ENCODE results near the gene DRD2.

Gene DRD2

GRCh38 chr11:113484223-113484622, 9.0 kb upstream of the DRD2 start:
- DNase-seq (ENCODE audit: low read depth in 2 of 2) = no peak

- no peak for DNase-seq (ENCODE audit: low read depth in 2 of 2)
These were observed 6.5 kb upstream of the DRD2 start for GRCh38 chr11:113481672-113482071.

GRCh38 chr11:113481226-113481625, 6.0 kb upstream of the DRD2 start:
- no peak for DNase-seq (ENCODE audit: low read depth in 2 of 2)

- no peak for DNase-seq (ENCODE audit: low read depth in 2 of 2)
These were observed 2.1 kb upstream of the DRD2 start for GRCh38 chr11:113477321-113477720.

GRCh38 chr11:113476553-113476952, 1.4 kb upstream of the DRD2 start:
- DNase-seq (ENCODE audit: low read depth in 2 of 2) = no peak

- DNase-seq (ENCODE audit: low read depth in 2 of 2) = no peak
These were observed 637 bp downstream of the DRD2 start for GRCh38 chr11:113474362-113475159.

GRCh38 chr11:113473983-113474361, 1.2 kb downstream of the DRD2 start:
- no peak for DNase-seq (ENCODE audit: low read depth in 2 of 2)

GRCh38 chr11:113472471-113472870, 2.7 kb downstream of the DRD2 start:
- DNase-seq (ENCODE audit: low read depth in 2 of 2) = no peak

GRCh38 chr11:113470233-113470632, 5.0 kb downstream of the DRD2 start:
- no peak for DNase-seq (ENCODE audit: low read depth in 2 of 2)

- no peak for DNase-seq (ENCODE audit: low read depth in 2 of 2)
These were observed 6.4 kb downstream of the DRD2 start for GRCh38 chr11:113468726-113469345.

GRCh38 chr11:113467545-113467944, 7.7 kb downstream of the DRD2 start:
- DNase-seq (ENCODE audit: low read depth in 2 of 2) = no peak

GRCh38 chr11:113465786-113466185, 9.4 kb downstream of the DRD2 start:
- no peak for DNase-seq (ENCODE audit: low read depth in 2 of 2)

- DNase-seq (ENCODE audit: low read depth in 2 of 2) = no peak
These were observed 10.8 kb downstream of the DRD2 start for GRCh38 chr11:113464416-113464815.

GRCh38 chr11:113462830-113463229, 12.4 kb downstream of the DRD2 start:
- no peak for DNase-seq (ENCODE audit: low read depth in 2 of 2)

GRCh38 chr11:113461639-113462038, 13.6 kb downstream of the DRD2 start:
- no peak for DNase-seq (ENCODE audit: low read depth in 2 of 2)

GRCh38 chr11:113460469-113460868, 14.7 kb downstream of the DRD2 start:
- DNase-seq (ENCODE audit: low read depth in 2 of 2) = no peak

GRCh38 chr11:113458189-113458588, 17.0 kb downstream of the DRD2 start:
- no peak for DNase-seq (ENCODE audit: low read depth in 2 of 2)

GRCh38 chr11:113457784-113458183, 17.4 kb downstream of the DRD2 start:
- no peak for DNase-seq (ENCODE audit: low read depth in 2 of 2)

GRCh38 chr11:113454455-113454854, 20.7 kb downstream of the DRD2 start:
- no peak for DNase-seq (ENCODE audit: low read depth in 2 of 2)

GRCh38 chr11:113449743-113450142, 25.5 kb downstream of the DRD2 start:
- no peak for DNase-seq (ENCODE audit: low read depth in 2 of 2)

GRCh38 chr11:113448316-113448677, 26.9 kb downstream of the DRD2 start:
- no peak for DNase-seq (ENCODE audit: low read depth in 2 of 2)

GRCh38 chr11:113447621-113448315, 27.4 kb downstream of the DRD2 start:
- DNase-seq (ENCODE audit: low read depth in 2 of 2) = no peak

GRCh38 chr11:113446938-113447337, 28.3 kb downstream of the DRD2 start:
- DNase-seq (ENCODE audit: low read depth in 2 of 2) = no peak

Measured in stimulated activated CD4-positive, alpha-beta T cell treated with anti-CD3 and anti-CD28 coated beads, Interleukin-1b, Interleukin-23, amount 100 ng/mL, for 1 hour (primary cell).